ENCODE data around the gene TCERG1L. TPM values are rescaled to one million over a fixed set of nuclear protein-coding genes. Genes with fewer than 3 reads are reported as not detected.

The TCERG1L gene
- total RNA-seq, 1 experiment from 2014 or later = not detected

DNA sequence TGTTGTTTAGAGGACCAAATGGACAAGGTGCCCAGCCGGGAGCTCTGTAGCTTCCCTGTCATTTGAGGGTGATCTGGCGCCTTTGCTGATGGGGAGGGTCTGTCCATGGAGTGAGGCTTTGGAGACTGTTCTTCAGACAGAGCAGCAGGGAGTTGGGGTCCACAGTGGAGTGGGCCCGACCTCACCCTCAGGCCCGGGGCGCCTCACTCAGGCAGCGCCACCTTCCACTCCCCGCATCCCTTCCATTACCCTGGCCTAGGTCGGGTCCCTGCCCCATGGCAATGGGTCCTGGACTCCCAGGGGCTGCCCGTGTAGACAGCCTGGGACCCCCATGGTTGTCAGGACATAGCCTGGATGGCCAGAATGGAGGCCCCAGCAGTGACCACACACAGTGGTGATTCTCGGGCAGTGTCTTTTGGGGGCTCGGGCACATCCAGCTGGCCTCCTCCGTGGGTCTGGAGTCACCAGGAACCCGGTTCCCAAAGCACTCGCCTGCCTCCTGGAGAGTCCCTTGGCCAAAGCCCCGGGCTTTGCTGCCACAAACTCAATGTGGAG, 38.5 kb downstream of the TCERG1L start:
- DNase-seq (ENCODE audit: low read depth in 1 of 2, low spot score in 2 of 2) = no peak
- Histone ChIP-seq H3K4me3 (no peak overlapping the region), H3K9me3 (replicated peaks) (peaks cover 9% of the 10 kb centered on the region)

DNA sequence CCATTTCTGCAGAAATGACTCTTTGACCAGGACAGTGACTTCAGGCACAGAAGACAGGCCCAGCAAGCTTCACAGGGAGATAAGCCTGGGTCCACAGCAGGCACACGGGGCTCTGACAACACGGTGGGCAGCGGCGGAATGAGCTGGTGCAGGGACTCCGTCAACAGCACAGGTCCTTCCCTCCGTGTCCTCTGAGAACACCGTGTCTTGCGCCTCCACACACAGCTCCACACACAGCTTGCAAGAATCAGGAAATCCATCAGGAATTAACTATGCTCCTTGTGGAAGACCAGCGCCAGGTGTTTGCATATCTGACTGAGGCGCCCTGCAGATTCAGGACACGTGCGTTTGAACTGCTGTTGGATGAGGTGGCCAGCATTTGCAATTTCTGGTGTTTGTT, 39.6 kb downstream of the TCERG1L start:
- no peak overlapping the region for H3K27ac ChIP-seq
- no peaks in the 10 kb centered on the region for H3K27me3 ChIP-seq (replicated peaks)
- peaks cover 11% of the 10 kb centered on the region for H3K9me3 ChIP-seq (replicated peaks)
- H3K36me3 ChIP-seq = no peaks in the 10 kb centered on the region
- H3K4me3 ChIP-seq = no peak overlapping the region
- DNase-seq (ENCODE audit: low read depth in 1 of 2, low spot score in 2 of 2) = no peak
- H3K4me1 ChIP-seq (replicated peaks) = no peaks in the 10 kb centered on the region

More for the DNA sequence above, 38.5 kb downstream of the TCERG1L start:
- H3K36me3 ChIP-seq = no peaks in the 10 kb centered on the region
- no peaks in the 10 kb centered on the region for H3K4me1 ChIP-seq (replicated peaks)
- H3K27ac ChIP-seq = no peak overlapping the region
- H3K27me3 ChIP-seq (replicated peaks) = no peaks in the 10 kb centered on the region

DNA sequence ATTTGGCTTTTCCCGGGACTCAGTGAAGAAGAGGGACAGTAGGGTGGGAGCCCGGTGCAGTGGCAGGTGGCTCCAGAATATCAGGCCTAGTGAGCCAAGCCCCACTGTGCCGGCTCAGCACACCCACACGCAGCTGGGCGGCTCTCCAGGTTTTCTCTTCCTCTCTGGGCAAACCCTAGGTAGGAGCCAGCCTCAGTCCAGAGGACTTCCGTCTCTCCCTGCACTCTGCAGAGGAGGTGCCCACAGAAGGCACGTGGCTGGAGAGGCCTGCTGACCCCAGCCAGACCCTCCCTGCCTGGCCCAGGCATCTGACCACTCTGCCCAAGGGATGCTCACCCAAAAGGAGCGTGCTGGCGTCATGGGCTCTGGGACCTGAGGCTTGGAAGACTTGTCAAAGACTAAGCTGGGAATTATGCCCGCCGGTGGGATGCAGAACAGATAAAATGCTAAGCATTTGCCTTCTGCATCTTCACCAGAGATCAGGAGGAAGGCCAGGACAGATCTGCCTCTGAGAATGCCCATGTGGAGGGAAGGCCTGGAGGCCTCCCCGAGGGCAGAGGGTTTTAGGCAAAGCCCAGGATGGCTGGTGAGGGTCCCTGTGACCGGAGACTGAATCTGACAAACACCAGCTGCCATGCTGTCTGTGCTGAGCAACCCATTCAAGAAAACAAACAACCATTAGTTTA, 40.2 kb downstream of the TCERG1L start:
- Histone ChIP-seq H3K27ac (no peak overlapping the region), H3K4me3 (no peak overlapping the region), H3K36me3 (no peaks in the 10 kb centered on the region), H3K4me1 (replicated peaks) (no peaks in the 10 kb centered on the region), H3K27me3 (replicated peaks) (no peaks in the 10 kb centered on the region), H3K9me3 (replicated peaks) (peaks cover 11% of the 10 kb centered on the region)
- DNase-seq (ENCODE audit: low read depth in 1 of 2, low spot score in 2 of 2) = no peak

- H3K27me3 ChIP-seq (replicated peaks) = no peaks in the 10 kb centered on the region
- peaks cover 11% of the 10 kb centered on the region for H3K9me3 ChIP-seq (replicated peaks)
- no peak overlapping the region for H3K4me3 ChIP-seq
- no peak overlapping the region for H3K27ac ChIP-seq
- no peak for DNase-seq (ENCODE audit: low read depth in 1 of 2, low spot score in 2 of 2)
- no peaks in the 10 kb centered on the region for H3K36me3 ChIP-seq
- no peaks in the 10 kb centered on the region for H3K4me1 ChIP-seq (replicated peaks)
Measured at GRCh38 chr10:131270461-131271190, 40.9 kb downstream of the TCERG1L start.

DNA sequence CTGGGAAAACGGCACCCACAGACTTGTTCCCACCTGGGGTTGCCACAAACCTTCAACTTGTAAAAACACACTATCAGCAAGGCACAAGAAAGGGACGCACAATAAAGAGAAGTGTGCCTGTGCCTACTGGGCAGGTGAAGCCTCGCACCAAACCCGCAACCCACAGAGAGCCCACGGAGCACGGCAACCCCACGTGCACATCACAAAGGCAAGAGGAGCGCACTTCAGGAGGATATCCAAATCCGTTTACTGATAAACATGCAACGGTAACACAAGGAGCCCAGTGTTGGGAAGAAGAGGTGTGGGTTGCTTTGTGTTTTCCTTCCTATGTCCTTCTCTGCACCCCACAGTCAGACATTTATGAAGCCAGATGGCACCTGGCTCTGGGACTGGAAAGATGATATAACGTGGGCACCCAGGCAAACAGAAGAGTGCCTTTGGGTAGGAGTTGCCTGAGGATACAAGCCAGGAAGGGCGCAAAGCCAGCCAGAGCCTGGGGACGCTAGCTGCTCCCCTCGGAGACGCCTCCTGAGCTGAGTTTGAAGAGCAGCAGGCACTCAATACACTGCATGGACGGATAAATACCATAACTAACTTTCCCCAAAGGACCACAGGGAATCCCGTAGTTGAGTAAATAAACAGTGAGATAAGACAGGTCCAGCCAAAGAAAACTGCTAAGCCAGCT, 41.6 kb downstream of the TCERG1L start:
- no peak overlapping the region for H3K4me3 ChIP-seq
- no peaks in the 10 kb centered on the region for H3K27me3 ChIP-seq (replicated peaks)
- peaks cover 11% of the 10 kb centered on the region for H3K9me3 ChIP-seq (replicated peaks)
- no peak for DNase-seq (ENCODE audit: low read depth in 1 of 2, low spot score in 2 of 2)
- no peaks in the 10 kb centered on the region for H3K4me1 ChIP-seq (replicated peaks)
- H3K36me3 ChIP-seq = no peaks in the 10 kb centered on the region
- H3K27ac ChIP-seq = no peak overlapping the region

- H3K9me3 ChIP-seq (replicated peaks) = peaks cover 11% of the 10 kb centered on the region
- H3K4me3 ChIP-seq = no peak overlapping the region
- H3K4me1 ChIP-seq (replicated peaks) = no peaks in the 10 kb centered on the region
- DNase-seq (ENCODE audit: low read depth in 1 of 2, low spot score in 2 of 2) = no peak
- H3K36me3 ChIP-seq = no peaks in the 10 kb centered on the region
- H3K27ac ChIP-seq = no peak overlapping the region
- H3K27me3 ChIP-seq (replicated peaks) = no peaks in the 10 kb centered on the region
Measured at GRCh38 chr10:131267814-131268095, 43.8 kb downstream of the TCERG1L start.

DNA sequence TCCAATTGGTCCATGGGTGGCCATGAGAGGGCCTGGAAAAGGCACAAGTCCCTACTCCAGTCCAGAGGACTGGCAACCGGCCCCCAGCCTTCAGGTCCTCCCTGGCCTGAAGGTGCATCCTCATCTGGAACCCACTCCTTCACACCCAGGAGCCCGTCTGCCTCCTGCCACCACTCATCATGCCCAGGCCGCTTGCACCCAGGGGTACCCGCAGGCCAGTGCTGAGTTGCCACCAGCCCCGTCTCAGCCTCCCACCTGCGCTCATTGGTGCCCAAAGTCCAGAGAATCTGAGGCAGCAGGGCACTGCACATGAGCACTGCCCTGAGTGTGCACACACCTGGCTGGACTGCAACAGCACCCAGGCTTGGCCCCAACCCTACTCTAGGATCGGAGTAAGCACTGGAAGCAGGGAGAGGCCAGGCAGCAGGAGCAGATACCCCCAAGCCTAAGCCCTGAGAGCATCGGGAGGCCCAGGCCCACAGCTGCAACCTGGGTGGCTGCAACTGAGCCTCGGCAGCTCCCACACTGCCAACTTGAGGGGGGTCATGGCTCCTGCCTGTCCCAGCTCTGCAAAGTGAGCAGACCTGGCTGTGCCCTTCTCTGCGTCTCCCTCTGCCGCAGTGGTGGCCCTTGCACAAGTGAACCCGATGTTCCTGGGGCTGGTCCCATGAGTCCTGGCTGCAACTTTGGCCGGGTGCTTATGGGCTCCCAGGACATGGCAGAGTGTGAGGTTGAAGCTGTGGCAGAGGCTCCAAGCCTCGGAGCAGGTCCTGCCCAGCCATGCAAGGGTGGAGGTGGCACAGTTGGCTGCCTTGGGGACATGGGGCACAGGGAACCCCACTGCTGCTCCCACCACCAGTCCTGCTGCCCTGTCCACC, 44.3 kb downstream of the TCERG1L start:
- no peaks in the 10 kb centered on the region for H3K4me1 ChIP-seq (replicated peaks)
- H3K9me3 ChIP-seq (replicated peaks) = peaks cover 11% of the 10 kb centered on the region
- H3K36me3 ChIP-seq = no peaks in the 10 kb centered on the region
- no peak overlapping the region for H3K4me3 ChIP-seq
- no peak overlapping the region for H3K27ac ChIP-seq
- H3K27me3 ChIP-seq (replicated peaks) = no peaks in the 10 kb centered on the region
- DNase-seq (ENCODE audit: low read depth in 1 of 2, low spot score in 2 of 2) = no peak

DNA sequence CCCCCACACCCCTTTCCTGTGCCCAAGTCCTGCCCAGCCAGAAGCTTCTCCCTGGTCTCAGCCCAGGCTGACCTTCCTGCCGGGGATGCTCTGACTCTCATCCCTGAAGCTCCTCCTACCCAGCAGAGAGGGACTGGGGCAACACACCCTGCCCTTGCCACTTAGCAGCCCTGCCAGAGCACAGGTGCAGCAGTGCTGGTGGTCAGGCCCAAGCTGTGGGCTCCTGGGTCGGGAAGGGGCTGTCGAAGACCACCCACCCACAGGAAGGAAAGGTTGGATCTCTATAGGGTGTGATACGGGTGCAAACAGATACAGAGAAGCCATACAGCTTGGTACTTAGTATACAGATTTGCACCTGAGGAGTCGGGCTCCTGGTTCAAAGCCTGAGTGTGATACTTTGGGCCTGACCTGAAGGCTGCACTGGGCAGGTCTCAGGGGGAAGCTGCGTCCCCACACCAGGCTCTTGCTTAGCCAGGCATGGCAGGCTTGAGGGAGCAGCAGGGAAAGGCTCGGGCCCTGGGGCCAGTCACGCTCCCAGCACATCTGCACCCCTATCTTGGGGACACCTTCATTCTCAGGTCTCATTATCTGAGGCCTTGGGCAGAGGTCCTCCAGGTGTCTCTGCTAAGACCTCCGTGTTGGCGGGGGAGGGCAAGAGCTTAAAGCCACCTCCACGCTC, 47.3 kb downstream of the TCERG1L start:
- no peaks in the 10 kb centered on the region for H3K36me3 ChIP-seq
- no peak for DNase-seq (ENCODE audit: low read depth in 1 of 2, low spot score in 2 of 2)
- H3K9me3 ChIP-seq (replicated peaks) = peaks cover 11% of the 10 kb centered on the region; the same call in 1 of the 2 replicates
- no peaks in the 10 kb centered on the region for H3K4me1 ChIP-seq (replicated peaks)
- H3K27ac ChIP-seq = no peak overlapping the region
- no peak overlapping the region for H3K4me3 ChIP-seq
- H3K27me3 ChIP-seq (replicated peaks) = no peaks in the 10 kb centered on the region

- Histone ChIP-seq H3K27me3 (replicated peaks) (no peaks in the 10 kb centered on the region), H3K9me3 (replicated peaks) (peaks cover 8% of the 10 kb centered on the region; the same call in 1 of the 2 replicates)
- no peak for DNase-seq (ENCODE audit: low read depth in 1 of 2, low spot score in 2 of 2)
Measured at GRCh38 chr10:131261890-131262475, 49.5 kb downstream of the TCERG1L start.

DNA sequence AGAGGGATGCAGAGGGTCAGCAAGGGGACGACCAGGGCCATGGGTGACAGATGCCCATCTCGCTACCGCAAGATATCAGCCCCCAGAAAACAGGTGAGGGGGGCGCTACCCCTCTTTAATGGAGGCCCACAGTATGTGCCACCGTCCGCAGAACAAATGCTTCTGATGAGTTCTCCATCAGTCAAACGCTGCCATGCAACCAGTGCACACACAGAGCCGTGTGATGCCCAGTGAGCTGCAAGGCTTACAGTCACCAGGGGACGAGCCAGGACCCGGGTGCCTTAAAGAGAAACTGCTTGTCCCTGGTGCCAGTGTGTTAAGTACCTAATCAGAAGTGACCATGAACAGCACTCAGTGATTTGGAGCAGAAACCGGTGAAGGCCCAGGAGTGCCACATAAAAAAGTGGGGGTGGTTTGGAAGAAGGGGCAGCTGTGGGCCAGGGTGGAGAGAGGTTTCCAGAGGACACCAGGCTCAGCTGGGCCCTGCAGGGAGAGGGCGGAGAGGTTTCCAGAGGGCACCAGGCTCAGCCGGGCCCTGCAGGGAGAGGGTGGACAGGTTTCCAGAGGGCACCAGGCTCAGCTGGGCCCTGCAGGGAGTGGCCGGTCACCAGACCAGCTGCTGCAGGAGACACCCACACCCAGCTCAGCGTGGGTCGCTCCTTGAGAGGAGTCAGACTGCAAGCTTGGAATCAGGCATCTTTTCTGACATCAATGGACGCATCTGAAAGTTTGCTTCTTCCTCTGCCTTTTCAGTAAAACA, 50.9 kb downstream of the TCERG1L start:
- Histone ChIP-seq H3K4me3 (no peak overlapping the region), H3K9me3 (replicated peaks) (peaks cover 8% of the 10 kb centered on the region; the same call in 1 of the 2 replicates), H3K27ac (no peak overlapping the region), H3K4me1 (replicated peaks) (no peaks in the 10 kb centered on the region), H3K27me3 (replicated peaks) (no peaks in the 10 kb centered on the region), H3K36me3 (no peaks in the 10 kb centered on the region)
- no peak for DNase-seq (ENCODE audit: low read depth in 1 of 2, low spot score in 2 of 2)

More at GRCh38 chr10:131261890-131262475, 49.5 kb downstream of the TCERG1L start:
- H3K4me3 ChIP-seq = no peak overlapping the region
- no peaks in the 10 kb centered on the region for H3K4me1 ChIP-seq (replicated peaks)
- H3K27ac ChIP-seq = no peak overlapping the region
- no peaks in the 10 kb centered on the region for H3K36me3 ChIP-seq

DNA sequence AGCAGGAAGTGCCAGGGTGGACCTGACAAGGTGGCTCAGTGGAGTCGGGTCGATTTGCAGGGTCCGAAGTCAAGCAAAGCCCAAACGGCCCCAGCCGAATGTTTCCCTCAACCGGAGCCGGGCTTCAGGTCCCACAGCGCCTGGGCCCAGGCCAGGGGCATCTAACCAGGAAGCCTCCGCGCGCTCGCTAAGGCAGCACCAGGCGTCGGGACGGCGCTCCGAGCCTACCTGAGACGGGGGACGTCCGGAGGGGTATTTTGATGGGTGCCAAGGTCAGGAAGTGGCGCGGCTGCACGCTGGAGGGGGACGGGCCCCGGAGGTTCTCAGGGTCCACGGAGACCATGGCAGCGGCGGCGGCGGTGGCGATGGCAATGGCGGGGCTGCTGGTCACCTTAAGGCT, 51.5 kb downstream of the TCERG1L start:
- Histone ChIP-seq H3K4me3 (no peak overlapping the region), H3K36me3 (no peaks in the 10 kb centered on the region), H3K27ac (no peak overlapping the region), H3K27me3 (replicated peaks) (no peaks in the 10 kb centered on the region), H3K4me1 (replicated peaks) (no peaks in the 10 kb centered on the region), H3K9me3 (replicated peaks) (peaks cover 8% of the 10 kb centered on the region; the same call in 1 of the 2 replicates)
- no peak for DNase-seq (ENCODE audit: low read depth in 1 of 2, low spot score in 2 of 2)

GRCh38 chr10:131259535-131259934, 52.0 kb downstream of the TCERG1L start:
- Histone ChIP-seq H3K9me3 (replicated peaks) (peaks cover 8% of the 10 kb centered on the region; the same call in 1 of the 2 replicates), H3K27me3 (replicated peaks) (no peaks in the 10 kb centered on the region), H3K36me3 (no peaks in the 10 kb centered on the region), H3K27ac (no peak overlapping the region), H3K4me1 (replicated peaks) (no peaks in the 10 kb centered on the region), H3K4me3 (no peak overlapping the region)
- DNase-seq (ENCODE audit: low read depth in 1 of 2, low spot score in 2 of 2) = no peak
